ENCODE data around the gene ZRANB1.

Gene ZRANB1

GRCh38 chr10:125020386-125020785, 78.5 kb downstream of the ZRANB1 start:
- Histone ChIP-seq H3K36me3 (ENCODE audit: insufficient read depth, low read length) (peaks cover 17% of the 10 kb centered on the region; the same call in 1 of the 2 replicates), H3K4me1 (ENCODE audit: control insufficient read depth, insufficient read depth, low read length, unreplicated experiment) (peaks cover 21% of the 10 kb centered on the region), H3K27me3 (ENCODE audit: insufficient read depth, low read length) (no peaks in the 10 kb centered on the region), H3K4me3 (ENCODE audit: low read depth, low read length) (no peak overlapping the region), H2AFZ (ENCODE audit: low read length, unreplicated experiment) (no peak overlapping the region), H3K27ac (ENCODE audit: low read depth, low read length) (no peak overlapping the region), H3K79me2 (ENCODE audit: control insufficient read depth, insufficient read depth, low read length, unreplicated experiment) (peaks cover 45% of the 10 kb centered on the region)

GRCh38 chr10:125020871-125021270, 78.9 kb downstream of the ZRANB1 start:
- H3K4me1 ChIP-seq (ENCODE audit: control insufficient read depth, insufficient read depth, low read length, unreplicated experiment): peaks cover 20% of the 10 kb centered on the region
- H3K36me3 ChIP-seq (ENCODE audit: insufficient read depth, low read length): peaks cover 17% of the 10 kb centered on the region; the same call in 1 of the 2 replicates
- H3K79me2 ChIP-seq (ENCODE audit: control insufficient read depth, insufficient read depth, low read length, unreplicated experiment): peaks cover 44% of the 10 kb centered on the region
- H2AFZ ChIP-seq (ENCODE audit: low read length, unreplicated experiment): no peak overlapping the region
- H3K27me3 ChIP-seq (ENCODE audit: insufficient read depth, low read length): no peaks in the 10 kb centered on the region
- H3K27ac ChIP-seq (ENCODE audit: low read depth, low read length): no peak overlapping the region
- no peak overlapping the region for H3K4me3 ChIP-seq (ENCODE audit: low read depth, low read length)

- Histone ChIP-seq H3K27me3 (ENCODE audit: insufficient read depth, low read length) (no peaks in the 10 kb centered on the region), H3K79me2 (ENCODE audit: control insufficient read depth, insufficient read depth, low read length, unreplicated experiment) (peaks cover 46% of the 10 kb centered on the region), H3K27ac (ENCODE audit: low read depth, low read length) (no peak overlapping the region), H3K4me3 (ENCODE audit: low read depth, low read length) (no peak overlapping the region), H2AFZ (ENCODE audit: low read length, unreplicated experiment) (no peak overlapping the region), H3K4me1 (ENCODE audit: control insufficient read depth, insufficient read depth, low read length, unreplicated experiment) (peaks cover 11% of the 10 kb centered on the region), H3K36me3 (ENCODE audit: insufficient read depth, low read length) (peaks cover 17% of the 10 kb centered on the region; the same call in 1 of the 2 replicates)
These were observed 79.9 kb downstream of the ZRANB1 start for GRCh38 chr10:125021686-125022344.

- no peak overlapping the region for H3K27ac ChIP-seq (ENCODE audit: low read depth, low read length)
- H3K27me3 ChIP-seq (ENCODE audit: insufficient read depth, low read length): no peaks in the 10 kb centered on the region
- no peak overlapping the region for H2AFZ ChIP-seq (ENCODE audit: low read length, unreplicated experiment)
- peaks cover 2% of the 10 kb centered on the region for H3K4me1 ChIP-seq (ENCODE audit: control insufficient read depth, insufficient read depth, low read length, unreplicated experiment)
- H3K79me2 ChIP-seq (ENCODE audit: control insufficient read depth, insufficient read depth, low read length, unreplicated experiment): peaks cover 44% of the 10 kb centered on the region
- H3K4me3 ChIP-seq (ENCODE audit: low read depth, low read length): no peak overlapping the region
- peaks cover 17% of the 10 kb centered on the region; the same call in 1 of the 2 replicates for H3K36me3 ChIP-seq (ENCODE audit: insufficient read depth, low read length)
These were observed 80.7 kb downstream of the ZRANB1 start for GRCh38 chr10:125022671-125023070.

- Histone ChIP-seq H2AFZ (ENCODE audit: low read length, unreplicated experiment) (no peak overlapping the region), H3K36me3 (ENCODE audit: insufficient read depth, low read length) (peaks cover 17% of the 10 kb centered on the region; the same call in 1 of the 2 replicates), H3K27me3 (ENCODE audit: insufficient read depth, low read length) (no peaks in the 10 kb centered on the region), H3K4me1 (ENCODE audit: control insufficient read depth, insufficient read depth, low read length, unreplicated experiment) (no peaks in the 10 kb centered on the region), H3K27ac (ENCODE audit: low read depth, low read length) (no peak overlapping the region), H3K79me2 (ENCODE audit: control insufficient read depth, insufficient read depth, low read length, unreplicated experiment) (peaks cover 41% of the 10 kb centered on the region), H3K4me3 (ENCODE audit: low read depth, low read length) (no peak overlapping the region)
These were observed 81.3 kb downstream of the ZRANB1 start for GRCh38 chr10:125023255-125023654.

- no peak overlapping the region for H3K4me3 ChIP-seq (ENCODE audit: low read depth, low read length)
- peaks cover 39% of the 10 kb centered on the region for H3K79me2 ChIP-seq (ENCODE audit: control insufficient read depth, insufficient read depth, low read length, unreplicated experiment)
- no peak overlapping the region for H3K27ac ChIP-seq (ENCODE audit: low read depth, low read length)
- H3K27me3 ChIP-seq (ENCODE audit: insufficient read depth, low read length): no peaks in the 10 kb centered on the region
- no peak overlapping the region for H2AFZ ChIP-seq (ENCODE audit: low read length, unreplicated experiment)
- H3K4me1 ChIP-seq (ENCODE audit: control insufficient read depth, insufficient read depth, low read length, unreplicated experiment): no peaks in the 10 kb centered on the region
- H3K36me3 ChIP-seq (ENCODE audit: insufficient read depth, low read length): peaks cover 17% of the 10 kb centered on the region; the same call in 1 of the 2 replicates
These were observed 82.1 kb downstream of the ZRANB1 start for GRCh38 chr10:125023862-125024496.

GRCh38 chr10:125024497-125025234, 82.7 kb downstream of the ZRANB1 start:
- no peaks in the 10 kb centered on the region for H3K4me1 ChIP-seq (ENCODE audit: control insufficient read depth, insufficient read depth, low read length, unreplicated experiment)
- no peaks in the 10 kb centered on the region for H3K27me3 ChIP-seq (ENCODE audit: insufficient read depth, low read length)
- H3K4me3 ChIP-seq (ENCODE audit: low read depth, low read length): no peak overlapping the region
- H3K27ac ChIP-seq (ENCODE audit: low read depth, low read length): no peak overlapping the region
- H2AFZ ChIP-seq (ENCODE audit: low read length, unreplicated experiment): no peak overlapping the region
- peaks cover 35% of the 10 kb centered on the region for H3K79me2 ChIP-seq (ENCODE audit: control insufficient read depth, insufficient read depth, low read length, unreplicated experiment)
- H3K36me3 ChIP-seq (ENCODE audit: insufficient read depth, low read length): peaks cover 14% of the 10 kb centered on the region; the same call in 1 of the 2 replicates

GRCh38 chr10:125025341-125025740, 83.4 kb downstream of the ZRANB1 start:
- H3K79me2 ChIP-seq (ENCODE audit: control insufficient read depth, insufficient read depth, low read length, unreplicated experiment): peaks cover 34% of the 10 kb centered on the region

GRCh38 chr10:125026036-125026931, 84.4 kb downstream of the ZRANB1 start:
- no peak overlapping the region for H3K27ac ChIP-seq (ENCODE audit: low read depth, low read length)
- H3K36me3 ChIP-seq (ENCODE audit: insufficient read depth, low read length): no peaks in the 10 kb centered on the region
- H3K4me1 ChIP-seq (ENCODE audit: control insufficient read depth, insufficient read depth, low read length, unreplicated experiment): no peaks in the 10 kb centered on the region
- H3K79me2 ChIP-seq (ENCODE audit: control insufficient read depth, insufficient read depth, low read length, unreplicated experiment): peaks cover 29% of the 10 kb centered on the region
- no peaks in the 10 kb centered on the region for H3K27me3 ChIP-seq (ENCODE audit: insufficient read depth, low read length)
- no peak overlapping the region for H2AFZ ChIP-seq (ENCODE audit: low read length, unreplicated experiment)
- no peak overlapping the region for H3K4me3 ChIP-seq (ENCODE audit: low read depth, low read length)

More at GRCh38 chr10:125025341-125025740, 83.4 kb downstream of the ZRANB1 start:
- Histone ChIP-seq H3K4me1 (ENCODE audit: control insufficient read depth, insufficient read depth, low read length, unreplicated experiment) (no peaks in the 10 kb centered on the region), H3K27me3 (ENCODE audit: insufficient read depth, low read length) (no peaks in the 10 kb centered on the region), H2AFZ (ENCODE audit: low read length, unreplicated experiment) (no peak overlapping the region), H3K36me3 (ENCODE audit: insufficient read depth, low read length) (peaks cover 8% of the 10 kb centered on the region; the same call in 1 of the 2 replicates), H3K4me3 (ENCODE audit: low read depth, low read length) (no peak overlapping the region), H3K27ac (ENCODE audit: low read depth, low read length) (no peak overlapping the region)

Data from ACC112 (cell line).